Measurements from ENCODE around the gene B3GNT7.

B3GNT7 gene

DNA sequence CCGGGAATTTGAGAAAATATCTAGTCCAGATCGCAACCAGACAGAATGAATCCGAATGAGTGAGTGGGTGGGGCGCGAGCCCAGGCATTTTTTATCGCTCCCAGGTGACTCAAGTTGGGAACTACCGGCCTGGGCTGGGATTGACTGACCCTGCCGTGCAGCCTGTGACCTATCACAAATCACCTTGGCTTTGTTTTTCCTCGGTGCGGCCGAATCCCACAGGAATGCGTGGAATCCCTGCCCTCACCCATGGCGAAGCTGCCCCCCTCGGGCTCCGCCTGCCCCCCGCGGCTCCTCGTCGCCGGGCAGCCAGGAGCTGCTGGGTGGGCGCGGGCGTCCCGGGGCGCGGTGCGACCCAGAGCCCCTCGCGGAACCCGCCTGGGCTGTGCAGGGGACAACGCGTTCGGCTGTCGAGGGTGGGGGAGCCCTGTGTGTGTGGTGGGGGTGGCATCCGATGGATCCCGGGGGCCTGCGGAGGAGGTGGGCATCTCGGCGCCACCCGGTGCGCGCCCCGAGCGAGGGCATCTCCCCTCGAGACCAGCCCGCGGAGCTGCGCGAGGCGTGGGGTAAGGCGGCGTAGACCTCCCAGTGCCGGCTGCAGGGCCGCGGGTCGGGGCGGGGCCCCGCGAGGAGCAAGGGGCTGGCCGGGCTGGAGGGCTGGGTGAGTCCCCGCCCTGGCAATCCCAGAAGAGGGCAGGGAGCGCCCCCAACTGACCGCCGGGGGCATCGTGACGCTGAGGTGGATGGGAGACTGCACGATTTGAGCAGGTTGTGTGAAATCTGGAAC, 16.5 kb downstream of the B3GNT7 start (continued):
- TF ChIP-seq, protein P1, sequence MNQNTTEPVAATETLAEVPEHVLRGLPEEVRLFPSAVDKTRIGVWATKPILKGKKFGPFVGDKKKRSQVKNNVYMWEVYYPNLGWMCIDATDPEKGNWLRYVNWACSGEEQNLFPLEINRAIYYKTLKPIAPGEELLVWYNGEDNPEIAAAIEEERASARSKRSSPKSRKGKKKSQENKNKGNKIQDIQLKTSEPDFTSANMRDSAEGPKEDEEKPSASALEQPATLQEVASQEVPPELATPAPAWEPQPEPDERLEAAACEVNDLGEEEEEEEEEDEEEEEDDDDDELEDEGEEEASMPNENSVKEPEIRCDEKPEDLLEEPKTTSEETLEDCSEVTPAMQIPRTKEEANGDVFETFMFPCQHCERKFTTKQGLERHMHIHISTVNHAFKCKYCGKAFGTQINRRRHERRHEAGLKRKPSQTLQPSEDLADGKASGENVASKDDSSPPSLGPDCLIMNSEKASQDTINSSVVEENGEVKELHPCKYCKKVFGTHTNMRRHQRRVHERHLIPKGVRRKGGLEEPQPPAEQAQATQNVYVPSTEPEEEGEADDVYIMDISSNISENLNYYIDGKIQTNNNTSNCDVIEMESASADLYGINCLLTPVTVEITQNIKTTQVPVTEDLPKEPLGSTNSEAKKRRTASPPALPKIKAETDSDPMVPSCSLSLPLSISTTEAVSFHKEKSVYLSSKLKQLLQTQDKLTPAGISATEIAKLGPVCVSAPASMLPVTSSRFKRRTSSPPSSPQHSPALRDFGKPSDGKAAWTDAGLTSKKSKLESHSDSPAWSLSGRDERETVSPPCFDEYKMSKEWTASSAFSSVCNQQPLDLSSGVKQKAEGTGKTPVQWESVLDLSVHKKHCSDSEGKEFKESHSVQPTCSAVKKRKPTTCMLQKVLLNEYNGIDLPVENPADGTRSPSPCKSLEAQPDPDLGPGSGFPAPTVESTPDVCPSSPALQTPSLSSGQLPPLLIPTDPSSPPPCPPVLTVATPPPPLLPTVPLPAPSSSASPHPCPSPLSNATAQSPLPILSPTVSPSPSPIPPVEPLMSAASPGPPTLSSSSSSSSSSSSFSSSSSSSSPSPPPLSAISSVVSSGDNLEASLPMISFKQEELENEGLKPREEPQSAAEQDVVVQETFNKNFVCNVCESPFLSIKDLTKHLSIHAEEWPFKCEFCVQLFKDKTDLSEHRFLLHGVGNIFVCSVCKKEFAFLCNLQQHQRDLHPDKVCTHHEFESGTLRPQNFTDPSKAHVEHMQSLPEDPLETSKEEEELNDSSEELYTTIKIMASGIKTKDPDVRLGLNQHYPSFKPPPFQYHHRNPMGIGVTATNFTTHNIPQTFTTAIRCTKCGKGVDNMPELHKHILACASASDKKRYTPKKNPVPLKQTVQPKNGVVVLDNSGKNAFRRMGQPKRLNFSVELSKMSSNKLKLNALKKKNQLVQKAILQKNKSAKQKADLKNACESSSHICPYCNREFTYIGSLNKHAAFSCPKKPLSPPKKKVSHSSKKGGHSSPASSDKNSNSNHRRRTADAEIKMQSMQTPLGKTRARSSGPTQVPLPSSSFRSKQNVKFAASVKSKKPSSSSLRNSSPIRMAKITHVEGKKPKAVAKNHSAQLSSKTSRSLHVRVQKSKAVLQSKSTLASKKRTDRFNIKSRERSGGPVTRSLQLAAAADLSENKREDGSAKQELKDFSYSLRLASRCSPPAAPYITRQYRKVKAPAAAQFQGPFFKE (tag by site-specific recombination; IDR thresholded peaks at IDR 0.05; ENCODE audit: borderline replicate concordance), result no peak
- TF ChIP-seq SP7 (tag by site-specific recombination; IDR thresholded peaks at IDR 0.05), result 0 out of 2 replicates have a peak, but pooled peaks have one; percentile 19

DNA sequence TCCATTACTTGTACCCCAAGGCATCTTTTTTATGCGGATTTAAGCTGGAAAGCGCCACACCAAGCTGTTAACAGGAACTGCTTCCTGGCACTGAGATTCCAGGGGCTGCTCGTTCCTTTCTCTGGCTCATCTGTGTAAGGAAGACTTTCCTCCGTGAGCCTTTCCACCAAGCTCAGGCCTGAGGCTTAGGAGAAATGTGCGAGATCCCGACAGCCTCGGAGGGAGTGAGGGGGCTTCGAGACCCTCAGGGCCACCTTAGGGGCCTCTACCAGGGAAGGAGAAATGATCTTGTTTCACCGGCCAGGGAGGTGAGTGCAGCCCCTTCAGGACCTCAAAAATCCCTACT, 17.1 kb downstream of the B3GNT7 start:
- ChIA-PET CTCF (interaction anchor here (0.6 to 5.2 kb wide), 38 partner anchors 8 to 696 kb away, joined by 3 to 48 read pairs (median 4); partner anchors contain the start of gene SPATA3), POLR2A (interaction anchor here (1.5 kb wide), 1 partner anchor 42 kb away, joined by 5 read pairs; no protein-coding TSS in a partner anchor)
- Histone ChIP-seq H3K36me3 (ENCODE audit: control insufficient read depth in 2 of 2, insufficient read depth in 1 of 2, low read length in 2 of 2) (no peaks in the 10 kb centered on the region), H3K9me3 (ENCODE audit: control insufficient read depth, insufficient read depth, low read depth, low read length) (no peaks in the 10 kb centered on the region), H3K27ac (ENCODE audit: extremely low read depth, low read depth, low read length) (no peak overlapping the region; the same call in 1 of the 2 replicates), H3K4me1 (ENCODE audit: control insufficient read depth, insufficient read depth, low read length) (no peaks in the 10 kb centered on the region), H3K4me3 (ENCODE audit: low read depth, low read length) (peak overlapping the region; percentile 23)
- TF ChIP-seq ZNF792 (tag by site-specific recombination; IDR thresholded peaks at IDR 0.05) (no peak), ZNF549 (tag by site-specific recombination; IDR thresholded peaks at IDR 0.05) (no peak), ZNF223 (tag by site-specific recombination; IDR thresholded peaks at IDR 0.05) (no peak), MYNN (tag by site-specific recombination; IDR thresholded peaks at IDR 0.05; ENCODE audit: borderline replicate concordance) (no peak), ZNF768 (tag by site-specific recombination; IDR thresholded peaks at IDR 0.05) (no peak), ZNF214 (tag by site-specific recombination; IDR thresholded peaks at IDR 0.05; ENCODE audit: borderline replicate concordance) (no peak)
- TF ChIP-seq, protein P2, sequence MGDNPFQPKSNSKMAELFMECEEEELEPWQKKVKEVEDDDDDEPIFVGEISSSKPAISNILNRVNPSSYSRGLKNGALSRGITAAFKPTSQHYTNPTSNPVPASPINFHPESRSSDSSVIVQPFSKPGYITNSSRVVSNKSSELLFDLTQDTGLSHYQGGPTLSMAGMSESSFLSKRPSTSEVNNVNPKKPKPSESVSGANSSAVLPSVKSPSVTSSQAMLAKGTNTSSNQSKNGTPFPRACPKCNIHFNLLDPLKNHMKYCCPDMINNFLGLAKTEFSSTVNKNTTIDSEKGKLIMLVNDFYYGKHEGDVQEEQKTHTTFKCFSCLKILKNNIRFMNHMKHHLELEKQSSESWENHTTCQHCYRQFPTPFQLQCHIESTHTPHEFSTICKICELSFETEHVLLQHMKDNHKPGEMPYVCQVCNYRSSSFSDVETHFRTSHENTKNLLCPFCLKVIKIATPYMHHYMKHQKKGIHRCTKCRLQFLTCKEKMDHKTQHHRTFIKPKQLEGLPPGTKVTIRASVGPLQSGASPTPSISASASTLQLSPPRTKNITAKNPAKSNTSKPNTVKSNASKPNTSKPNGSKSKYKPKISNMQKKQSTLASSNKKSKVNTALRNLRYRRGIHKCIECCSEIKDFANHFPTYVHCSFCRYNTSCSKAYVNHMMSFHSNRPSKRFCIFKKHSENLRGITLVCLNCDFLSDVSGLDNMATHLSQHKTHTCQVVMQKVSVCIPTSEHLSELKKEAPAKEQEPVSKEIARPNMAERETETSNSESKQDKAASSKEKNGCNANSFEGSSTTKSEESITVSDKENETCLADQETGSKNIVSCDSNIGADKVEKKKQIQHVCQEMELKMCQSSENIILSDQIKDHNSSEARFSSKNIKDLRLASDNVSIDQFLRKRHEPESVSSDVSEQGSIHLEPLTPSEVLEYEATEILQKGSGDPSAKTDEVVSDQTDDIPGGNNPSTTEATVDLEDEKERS (tag by site-specific recombination; IDR thresholded peaks at IDR 0.05), result no peak

DNA sequence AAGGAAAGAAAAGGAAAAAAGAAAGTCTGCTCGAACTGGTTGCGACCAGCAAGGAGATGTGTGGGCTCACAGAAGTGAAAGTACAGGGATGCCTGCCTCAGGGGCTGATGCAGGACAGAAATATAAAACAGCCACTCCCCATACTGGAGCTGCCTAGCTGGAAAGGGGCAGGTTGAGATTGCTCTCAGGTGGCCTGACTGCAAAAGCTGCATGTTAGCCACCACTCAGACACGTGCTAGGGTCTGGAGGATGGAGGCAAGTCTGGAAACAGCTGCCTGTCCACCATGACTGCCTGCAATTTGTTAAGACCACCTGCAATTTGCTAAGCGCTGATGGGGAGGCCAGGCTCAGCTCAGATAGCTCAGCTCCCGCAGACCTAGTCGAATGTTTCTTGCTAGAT, 17.9 kb downstream of the B3GNT7 start:
- H3K27ac ChIP-seq (ENCODE audit: extremely low read depth, low read depth, low read length), result no peak overlapping the region
- no peaks in the 10 kb centered on the region for H3K36me3 ChIP-seq (ENCODE audit: control insufficient read depth in 2 of 2, insufficient read depth in 1 of 2, low read length in 2 of 2)
- H3K4me1 ChIP-seq (ENCODE audit: control insufficient read depth, insufficient read depth, low read length), result no peaks in the 10 kb centered on the region
- H3K9me3 ChIP-seq (ENCODE audit: control insufficient read depth, insufficient read depth, low read depth, low read length), result no peaks in the 10 kb centered on the region
- H3K4me3 ChIP-seq (ENCODE audit: low read depth, low read length), result no peak overlapping the region
- POLR2A ChIA-PET, result no interaction called here
- CTCF ChIA-PET, result interaction anchor here (0.6 to 5.2 kb wide), 11 partner anchors 7 to 318 kb away, joined by 3 to 48 read pairs (median 9); no protein-coding TSS in a partner anchor
- TF ChIP-seq ZNF23 (tag by site-specific recombination; IDR thresholded peaks at IDR 0.05; ENCODE audit: borderline replicate concordance) (no peak), ZNF776 (tag by site-specific recombination; IDR thresholded peaks at IDR 0.05; ENCODE audit: borderline replicate concordance) (no peak), ZNF394 (tag by site-specific recombination; IDR thresholded peaks at IDR 0.05; ENCODE audit: borderline replicate concordance) (no peak), ZNF133 (tag by site-specific recombination; IDR thresholded peaks at IDR 0.05) (no peak), ZNF843 (tag by site-specific recombination; IDR thresholded peaks at IDR 0.05) (no peak), ZBTB21 (tag by site-specific recombination; IDR thresholded peaks at IDR 0.05) (no peak), KLF16 (tag by site-specific recombination; IDR thresholded peaks at IDR 0.05) (no peak), ZNF37A (tag by site-specific recombination; IDR thresholded peaks at IDR 0.05) (no peak)
- TF ChIP-seq, protein P3, sequence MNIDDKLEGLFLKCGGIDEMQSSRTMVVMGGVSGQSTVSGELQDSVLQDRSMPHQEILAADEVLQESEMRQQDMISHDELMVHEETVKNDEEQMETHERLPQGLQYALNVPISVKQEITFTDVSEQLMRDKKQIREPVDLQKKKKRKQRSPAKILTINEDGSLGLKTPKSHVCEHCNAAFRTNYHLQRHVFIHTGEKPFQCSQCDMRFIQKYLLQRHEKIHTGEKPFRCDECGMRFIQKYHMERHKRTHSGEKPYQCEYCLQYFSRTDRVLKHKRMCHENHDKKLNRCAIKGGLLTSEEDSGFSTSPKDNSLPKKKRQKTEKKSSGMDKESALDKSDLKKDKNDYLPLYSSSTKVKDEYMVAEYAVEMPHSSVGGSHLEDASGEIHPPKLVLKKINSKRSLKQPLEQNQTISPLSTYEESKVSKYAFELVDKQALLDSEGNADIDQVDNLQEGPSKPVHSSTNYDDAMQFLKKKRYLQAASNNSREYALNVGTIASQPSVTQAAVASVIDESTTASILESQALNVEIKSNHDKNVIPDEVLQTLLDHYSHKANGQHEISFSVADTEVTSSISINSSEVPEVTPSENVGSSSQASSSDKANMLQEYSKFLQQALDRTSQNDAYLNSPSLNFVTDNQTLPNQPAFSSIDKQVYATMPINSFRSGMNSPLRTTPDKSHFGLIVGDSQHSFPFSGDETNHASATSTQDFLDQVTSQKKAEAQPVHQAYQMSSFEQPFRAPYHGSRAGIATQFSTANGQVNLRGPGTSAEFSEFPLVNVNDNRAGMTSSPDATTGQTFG (tag by site-specific recombination; IDR thresholded peaks at IDR 0.05; ENCODE audit: borderline replicate concordance), result no peak
- TF ChIP-seq, protein P4, sequence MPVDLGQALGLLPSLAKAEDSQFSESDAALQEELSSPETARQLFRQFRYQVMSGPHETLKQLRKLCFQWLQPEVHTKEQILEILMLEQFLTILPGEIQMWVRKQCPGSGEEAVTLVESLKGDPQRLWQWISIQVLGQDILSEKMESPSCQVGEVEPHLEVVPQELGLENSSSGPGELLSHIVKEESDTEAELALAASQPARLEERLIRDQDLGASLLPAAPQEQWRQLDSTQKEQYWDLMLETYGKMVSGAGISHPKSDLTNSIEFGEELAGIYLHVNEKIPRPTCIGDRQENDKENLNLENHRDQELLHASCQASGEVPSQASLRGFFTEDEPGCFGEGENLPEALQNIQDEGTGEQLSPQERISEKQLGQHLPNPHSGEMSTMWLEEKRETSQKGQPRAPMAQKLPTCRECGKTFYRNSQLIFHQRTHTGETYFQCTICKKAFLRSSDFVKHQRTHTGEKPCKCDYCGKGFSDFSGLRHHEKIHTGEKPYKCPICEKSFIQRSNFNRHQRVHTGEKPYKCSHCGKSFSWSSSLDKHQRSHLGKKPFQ (tag by site-specific recombination; IDR thresholded peaks at IDR 0.05), result no peak

All from HEK293 (cell line).